M059J (cell line): Measurements from ENCODE around the gene DNAJC12. TPM values are rescaled to one million over a fixed set of nuclear protein-coding genes. Genes with fewer than 3 reads are reported as not detected.
"Not testable (repeated sequence)": the region's sequence is repeated elsewhere in the genome, so short reads cannot be mapped to it uniquely, and the experiment has no call there.

Experiments used
- DNase-seq: peaks from one replicate; pipeline ENCODE4 v3.0.0-alpha.2; 2012; ENCODE audit warnings: low read depth
- total RNA-seq: library from RNA; depleted of rRNA; stranded (reverse); fragments of >200 nt; shearing (Covaris generic); gene quantifications from 2 replicates; pipeline ENCODE4 v1.2.3, GENCODE V29; 2014; rRNA removed

DNAJC12 gene
- total RNA-seq, 1 experiment from 2014 or later, result 3.4 TPM

- peak; percentile 60 for DNase-seq
These were observed 74.4 kb downstream of the DNAJC12 start for GRCh38 chr10:67763499-67764011.

- not testable (repeated sequence) for DNase-seq
These were observed 75.4 kb downstream of the DNAJC12 start for GRCh38 chr10:67762567-67762966.

- DNase-seq, result no peak
These were observed 77.7 kb downstream of the DNAJC12 start for GRCh38 chr10:67760272-67760671.

Other genes with a start within 250 kb of the DNAJC12 start
- gene CTNNA3, start 142.0 kb downstream of the DNAJC12 start, total RNA-seq, result 0.02 TPM in 1 of 2 replicates, not detected in the other
- gene SIRT1, start 46.5 kb upstream of the DNAJC12 start, total RNA-seq, result 8.1 and 15.2 TPM in 2 replicates
- gene HERC4, start 237.1 kb upstream of the DNAJC12 start, total RNA-seq, result 63.5 and 95.5 TPM in 2 replicates